Vagina (tissue), 2 donors: ENCODE measurements around the gene RTL1.

ENCODE experiments used
- CTCF ChIP-seq, 3 experiments: fragments of 450-650 bp in 2 of 3; fragments of 200-600 bp in 1 of 3; sonication (generic) in 1 of 3; IDR thresholded peaks; one replicate each; pipeline ENCODE4 v1.5.1; 2017 to 2019; ENCODE audit warnings: antibody characterized with exemption in 3 of 3, mild to moderate bottlenecking in 2 of 3, moderate library complexity in 2 of 3
- POLR2A ChIP-seq, 2 donors: fragments of 450-650 bp; IDR thresholded peaks; one replicate each; pipeline ENCODE4 v1.6.1; 2017; ENCODE audit warnings: antibody characterized with exemption in 2 of 2, mild to moderate bottlenecking in 2 of 2, moderate library complexity in 2 of 2

GRCh38 chr14:100839681-100840111 lies 63.8 kb downstream of the RTL1 start:
- no peak for TF ChIP-seq CTCF (IDR thresholded peaks at IDR 0.05)
- TF ChIP-seq POLR2A (IDR thresholded peaks at IDR 0.05) = no peak
